Progenitor cell of endocrine pancreas (in vitro differentiated cells): Measurements from ENCODE around the gene DCAF17. TPM values are rescaled to one million over a fixed set of nuclear protein-coding genes. Genes with fewer than 3 reads are reported as not detected.

Experiments
- DNase-seq: peaks from one replicate; pipeline ENCODE4 v3.0.0; 2021; ENCODE audit warnings: low spot score; ENCODE audit not compliant: unreplicated experiment
- H3K27ac Mint-ChIP-seq: 2 replicates; pipeline ENCODE4 v1.8.0; 2021; ENCODE audit warnings: mild to moderate bottlenecking, moderate library complexity, mixed read lengths
- H3K27me3 Mint-ChIP-seq: 2 replicates; pipeline ENCODE4 v1.8.0; 2021; ENCODE audit warnings: mixed read lengths
- H3K36me3 Mint-ChIP-seq: 2 replicates; pipeline ENCODE4 v1.8.0; 2022; ENCODE audit warnings: mixed read lengths; ENCODE audit not compliant: insufficient read depth
- H3K4me1 Mint-ChIP-seq: 2 replicates; pipeline ENCODE4 v1.8.0; 2021; ENCODE audit warnings: low read depth, mixed read lengths
- H3K4me3 Mint-ChIP-seq: 2 replicates; pipeline ENCODE4 v1.8.0; 2021; ENCODE audit warnings: low read depth, mild to moderate bottlenecking, moderate library complexity, mixed read lengths
- H3K9me3 Mint-ChIP-seq: 2 replicates; pipeline ENCODE4 v1.8.0; 2021; ENCODE audit warnings: low read depth, mixed read lengths
- total RNA-seq: library from RNA; stranded (reverse); gene quantifications from 2 replicates; pipeline ENCODE4 v1.2.1, GENCODE V29; 2021
- TF ChIP-seq, protein P1 (sequence below): fragments of 200-600 bp; sonication (generic); IDR thresholded peaks from one replicate; pipeline ENCODE4 v1.5.0; 2021; ENCODE audit warnings: antibody characterized with exemption, mild to moderate bottlenecking; ENCODE audit not compliant: unreplicated experiment

DCAF17 gene
- total RNA-seq, 1 donor from 2014 or later, result 25.8 TPM

DNA sequence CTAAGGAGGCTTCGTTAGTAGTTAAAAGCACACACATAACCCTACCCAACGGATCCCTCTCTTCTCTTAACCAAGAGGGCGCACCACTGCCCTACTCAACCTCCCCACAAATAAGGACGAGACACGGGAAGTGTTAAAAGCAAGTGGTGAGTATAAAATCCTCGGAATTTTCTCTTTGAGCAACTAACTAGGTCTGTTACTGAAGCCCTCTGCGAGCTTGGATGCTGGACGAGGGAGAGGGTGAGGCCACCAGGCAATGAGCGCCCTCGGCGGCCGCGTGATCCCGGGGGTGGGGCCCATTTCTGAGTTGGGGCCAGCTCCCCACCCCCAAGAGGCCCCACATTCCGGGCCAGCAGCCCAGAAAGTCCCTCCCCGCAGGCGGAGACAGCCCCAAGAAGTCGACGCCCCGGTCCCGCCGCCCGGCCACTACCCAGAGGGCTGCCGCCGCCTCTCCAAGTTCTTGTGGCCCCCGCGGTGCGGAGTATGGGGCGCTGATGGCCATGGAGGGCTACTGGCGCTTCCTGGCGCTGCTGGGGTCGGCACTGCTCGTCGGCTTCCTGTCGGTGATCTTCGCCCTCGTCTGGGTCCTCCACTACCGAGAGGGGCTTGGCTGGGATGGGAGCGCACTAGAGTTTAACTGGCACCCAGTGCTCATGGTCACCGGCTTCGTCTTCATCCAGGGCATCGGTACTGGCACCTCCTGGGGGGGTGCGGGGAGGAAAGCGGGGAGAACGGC, 88.2 kb downstream of the DCAF17 start, which contains the start of gene CYBRD1:
CYBRD1 (plus strand) TSS at position 423 of the 736 bp plus-strand sequence; CDS start at position 495, 72 bp downstream.
- H3K4me3 Mint-ChIP-seq, result peak within 1 kb of the TSS; percentile 85
- TF ChIP-seq, protein P1, sequence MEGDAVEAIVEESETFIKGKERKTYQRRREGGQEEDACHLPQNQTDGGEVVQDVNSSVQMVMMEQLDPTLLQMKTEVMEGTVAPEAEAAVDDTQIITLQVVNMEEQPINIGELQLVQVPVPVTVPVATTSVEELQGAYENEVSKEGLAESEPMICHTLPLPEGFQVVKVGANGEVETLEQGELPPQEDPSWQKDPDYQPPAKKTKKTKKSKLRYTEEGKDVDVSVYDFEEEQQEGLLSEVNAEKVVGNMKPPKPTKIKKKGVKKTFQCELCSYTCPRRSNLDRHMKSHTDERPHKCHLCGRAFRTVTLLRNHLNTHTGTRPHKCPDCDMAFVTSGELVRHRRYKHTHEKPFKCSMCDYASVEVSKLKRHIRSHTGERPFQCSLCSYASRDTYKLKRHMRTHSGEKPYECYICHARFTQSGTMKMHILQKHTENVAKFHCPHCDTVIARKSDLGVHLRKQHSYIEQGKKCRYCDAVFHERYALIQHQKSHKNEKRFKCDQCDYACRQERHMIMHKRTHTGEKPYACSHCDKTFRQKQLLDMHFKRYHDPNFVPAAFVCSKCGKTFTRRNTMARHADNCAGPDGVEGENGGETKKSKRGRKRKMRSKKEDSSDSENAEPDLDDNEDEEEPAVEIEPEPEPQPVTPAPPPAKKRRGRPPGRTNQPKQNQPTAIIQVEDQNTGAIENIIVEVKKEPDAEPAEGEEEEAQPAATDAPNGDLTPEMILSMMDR, result no peak
- peak; percentile 15 for DNase-seq
- H3K27ac Mint-ChIP-seq, result no peak within 1 kb of the TSS
- H3K4me1 Mint-ChIP-seq, result peaks cover 6% of the 10 kb centered on the region
- no peaks in the 10 kb centered on the region for H3K9me3 Mint-ChIP-seq
- no peaks in the 10 kb centered on the region for H3K36me3 Mint-ChIP-seq
- H3K27me3 Mint-ChIP-seq, result peaks cover 64% of the 10 kb centered on the region

DNA sequence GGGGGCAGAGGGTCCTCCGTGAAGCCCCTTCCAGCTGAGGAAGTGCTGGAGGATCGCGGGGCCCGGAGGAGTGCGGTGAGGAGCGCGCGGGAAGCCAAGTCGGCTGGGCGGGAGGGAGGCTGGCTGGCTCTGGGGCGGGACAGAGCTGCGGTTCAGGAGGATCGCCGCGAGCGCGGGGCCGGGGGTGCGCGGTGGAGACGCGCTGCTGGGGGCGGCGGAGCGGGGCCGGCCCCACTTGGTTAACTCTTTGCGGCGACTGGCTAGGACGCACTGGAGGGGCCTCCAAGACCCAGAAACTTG, 88.7 kb downstream of the DCAF17 start:
- Mint-ChIP-seq H3K27ac (no peak overlapping the region), H3K9me3 (no peaks in the 10 kb centered on the region), H3K4me1 (peaks cover 6% of the 10 kb centered on the region), H3K27me3 (peaks cover 66% of the 10 kb centered on the region), H3K4me3 (peak overlapping the region; percentile 85), H3K36me3 (no peaks in the 10 kb centered on the region)
- peak; percentile 16 for DNase-seq
- TF ChIP-seq, protein P1, result no peak

DNA sequence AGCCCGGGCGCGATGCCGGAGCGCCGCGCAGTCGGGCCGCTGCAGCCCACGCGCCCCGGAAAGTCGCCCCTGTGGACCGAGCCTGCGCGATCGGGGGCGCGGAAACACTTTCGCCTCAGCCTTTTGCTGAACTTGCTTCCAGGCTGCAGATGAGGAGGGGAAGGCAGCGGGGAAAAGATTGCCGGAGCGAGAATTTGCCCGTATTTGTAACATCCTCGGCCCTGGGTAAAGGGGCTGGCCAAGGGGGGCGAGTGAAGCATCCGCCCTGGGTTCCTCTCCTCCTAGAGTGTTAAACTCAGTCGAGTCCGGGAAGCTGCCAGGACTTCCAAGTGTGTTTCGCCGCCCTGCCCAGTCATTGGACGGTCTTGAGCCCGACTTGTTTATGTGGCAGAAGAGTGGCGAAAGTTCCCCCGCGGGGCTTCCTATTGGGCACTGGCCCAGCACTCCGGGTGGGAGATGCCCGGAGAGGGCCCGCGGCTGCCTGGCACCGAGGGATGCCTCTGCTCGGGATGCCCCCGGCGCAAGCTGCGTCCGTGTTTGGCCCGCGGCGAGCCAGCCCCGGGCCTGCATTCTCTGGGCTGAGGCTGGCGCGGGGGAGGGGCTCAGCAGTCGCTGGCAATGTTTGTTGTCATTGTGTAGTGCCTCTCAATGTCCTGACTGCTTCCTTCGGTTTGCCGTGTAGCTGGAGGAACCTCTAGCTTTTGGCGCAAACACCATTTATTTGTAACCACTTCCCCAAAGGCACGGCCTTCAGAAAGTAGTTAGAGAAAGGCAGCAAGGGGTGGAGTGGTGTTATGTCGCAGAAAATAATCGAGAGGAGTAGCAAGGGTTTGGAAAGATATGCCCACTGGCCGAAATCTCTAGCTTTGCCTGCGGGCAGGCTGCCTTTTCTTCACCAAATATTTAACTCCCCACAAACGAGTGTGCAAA, 89.3 kb downstream of the DCAF17 start:
- H3K4me3 Mint-ChIP-seq, result peak overlapping the region; percentile 85

DNA sequence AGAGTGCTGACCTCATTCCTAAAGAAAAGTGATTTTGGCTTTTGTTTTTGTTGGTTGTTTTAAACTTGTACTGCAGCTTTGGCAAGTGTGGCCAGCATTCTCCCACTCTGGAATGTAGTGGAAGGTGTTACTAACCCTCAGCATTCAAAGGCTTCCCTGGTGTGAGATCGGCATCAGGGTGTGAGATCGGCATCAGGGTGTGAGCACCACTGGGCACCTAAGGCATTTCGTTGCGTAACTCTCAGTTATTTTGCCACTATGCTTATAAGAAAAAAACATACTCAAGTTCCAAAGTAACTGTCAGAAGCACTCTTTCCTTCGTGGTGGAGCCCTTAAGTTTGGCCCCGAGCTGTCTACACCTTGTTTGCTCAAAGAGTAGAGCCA, 90.0 kb downstream of the DCAF17 start:
- Mint-ChIP-seq H3K36me3 (no peaks in the 10 kb centered on the region), H3K4me1 (peaks cover 6% of the 10 kb centered on the region), H3K4me3 (peak overlapping the region; percentile 85), H3K9me3 (no peaks in the 10 kb centered on the region), H3K27ac (peak overlapping the region; percentile 89), H3K27me3 (peaks cover 67% of the 10 kb centered on the region)
- TF ChIP-seq, protein P1, result no peak
- no peak for DNase-seq

More for the DNA sequence above, 89.3 kb downstream of the DCAF17 start:
- H3K27ac Mint-ChIP-seq, result peak overlapping the region; percentile 89
- no peaks in the 10 kb centered on the region for H3K36me3 Mint-ChIP-seq
- TF ChIP-seq, protein P1, result no peak
- H3K9me3 Mint-ChIP-seq, result no peaks in the 10 kb centered on the region
- DNase-seq, result peak; percentile 21
- H3K4me1 Mint-ChIP-seq, result peaks cover 6% of the 10 kb centered on the region
- peaks cover 66% of the 10 kb centered on the region for H3K27me3 Mint-ChIP-seq

DNA sequence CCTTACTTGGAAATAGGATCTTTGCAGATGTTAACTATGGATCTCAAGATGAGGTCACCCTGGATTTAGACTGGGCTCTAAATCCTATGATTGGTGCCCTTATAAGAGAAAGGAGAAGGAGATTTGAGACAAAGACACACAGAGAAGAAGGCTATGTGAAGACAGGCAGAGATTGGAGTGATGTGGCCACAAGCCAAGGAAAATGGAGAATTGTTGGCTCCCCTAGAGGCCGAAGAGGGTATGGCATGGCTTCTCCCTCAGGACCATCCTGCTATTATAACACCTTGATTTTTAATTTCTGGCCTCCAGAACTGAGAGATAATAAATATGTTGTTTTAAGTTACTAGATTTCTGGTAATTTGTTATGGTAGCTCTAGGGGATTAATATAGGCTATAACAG, 95.9 kb downstream of the DCAF17 start:
- DNase-seq, result no peak
- no peak overlapping the region for H3K27ac Mint-ChIP-seq
- no peaks in the 10 kb centered on the region for H3K36me3 Mint-ChIP-seq
- TF ChIP-seq, protein P1, result peak; percentile 55
- no peak overlapping the region for H3K4me3 Mint-ChIP-seq
- peaks cover 19% of the 10 kb centered on the region for H3K27me3 Mint-ChIP-seq
- no peaks in the 10 kb centered on the region for H3K4me1 Mint-ChIP-seq
- peaks cover 4% of the 10 kb centered on the region for H3K9me3 Mint-ChIP-seq
